ENCODE results near the gene DCX. TPM values are rescaled to one million over a fixed set of nuclear protein-coding genes. Genes with fewer than 3 reads are reported as not detected.

DCX gene
- total RNA-seq, 1 experiment from 2014 or later: 0.13 TPM

- POLR2A ChIA-PET: no interaction called here
- no peak overlapping the region for H3K27ac ChIP-seq (ENCODE audit: low read length)
- no TSS peak for BruUV-seq (replicated peaks)
- intact Hi-C loops (cut with micrococcal nuclease; ENCODE audit: unreplicated experiment) (loop anchor here (10.0 kb wide), 4 partner anchors 179 to 989 kb away; partner anchors contain the start of gene PAK3), in situ Hi-C loops (cut with HindIII; ENCODE audit: low pct_unique_long_range_greater_than_20kb, low sequenced_read_pairs) (no loop called here)
- H3K36me3 ChIP-seq (ENCODE audit: control insufficient read depth, insufficient read depth, low read length): no peaks in the 10 kb centered on the region
- no peaks in the 10 kb centered on the region for H3K9me3 ChIP-seq (ENCODE audit: control insufficient read depth, insufficient read depth, low read depth, low read length)
- no peak for ATAC-seq
- no peaks in the 10 kb centered on the region; the same call in 1 of the 2 replicates for H3K27me3 ChIP-seq (ENCODE audit: control insufficient read depth, insufficient read depth, low read length)
- H3K4me1 ChIP-seq (ENCODE audit: control insufficient read depth, insufficient read depth, low read length): no peaks in the 10 kb centered on the region
- CTCF ChIA-PET: no interaction called here
- DNase-seq (ENCODE audit: low read depth, low spot score): no peak
- TF ChIP-seq POLR2AphosphoS5 (IDR thresholded peaks at IDR 0.05; ENCODE audit: low read depth, low read length) (no peak), SIN3A (IDR thresholded peaks at IDR 0.05; ENCODE audit: borderline replicate concordance, insufficient read depth, low read depth, low read length) (no peak), CTCF (IDR thresholded peaks at IDR 0.05) (no peak), TCF7L2 (IDR thresholded peaks at IDR 0.05; ENCODE audit: low read depth, low read length) (no peak)
- TF ChIP-seq, protein P1, sequence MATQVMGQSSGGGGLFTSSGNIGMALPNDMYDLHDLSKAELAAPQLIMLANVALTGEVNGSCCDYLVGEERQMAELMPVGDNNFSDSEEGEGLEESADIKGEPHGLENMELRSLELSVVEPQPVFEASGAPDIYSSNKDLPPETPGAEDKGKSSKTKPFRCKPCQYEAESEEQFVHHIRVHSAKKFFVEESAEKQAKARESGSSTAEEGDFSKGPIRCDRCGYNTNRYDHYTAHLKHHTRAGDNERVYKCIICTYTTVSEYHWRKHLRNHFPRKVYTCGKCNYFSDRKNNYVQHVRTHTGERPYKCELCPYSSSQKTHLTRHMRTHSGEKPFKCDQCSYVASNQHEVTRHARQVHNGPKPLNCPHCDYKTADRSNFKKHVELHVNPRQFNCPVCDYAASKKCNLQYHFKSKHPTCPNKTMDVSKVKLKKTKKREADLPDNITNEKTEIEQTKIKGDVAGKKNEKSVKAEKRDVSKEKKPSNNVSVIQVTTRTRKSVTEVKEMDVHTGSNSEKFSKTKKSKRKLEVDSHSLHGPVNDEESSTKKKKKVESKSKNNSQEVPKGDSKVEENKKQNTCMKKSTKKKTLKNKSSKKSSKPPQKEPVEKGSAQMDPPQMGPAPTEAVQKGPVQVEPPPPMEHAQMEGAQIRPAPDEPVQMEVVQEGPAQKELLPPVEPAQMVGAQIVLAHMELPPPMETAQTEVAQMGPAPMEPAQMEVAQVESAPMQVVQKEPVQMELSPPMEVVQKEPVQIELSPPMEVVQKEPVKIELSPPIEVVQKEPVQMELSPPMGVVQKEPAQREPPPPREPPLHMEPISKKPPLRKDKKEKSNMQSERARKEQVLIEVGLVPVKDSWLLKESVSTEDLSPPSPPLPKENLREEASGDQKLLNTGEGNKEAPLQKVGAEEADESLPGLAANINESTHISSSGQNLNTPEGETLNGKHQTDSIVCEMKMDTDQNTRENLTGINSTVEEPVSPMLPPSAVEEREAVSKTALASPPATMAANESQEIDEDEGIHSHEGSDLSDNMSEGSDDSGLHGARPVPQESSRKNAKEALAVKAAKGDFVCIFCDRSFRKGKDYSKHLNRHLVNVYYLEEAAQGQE (IDR thresholded peaks at IDR 0.05; ENCODE audit: insufficient read depth in 1 of 2, low read depth in 2 of 2, low read length in 1 of 2): no peak
- H3K4me3 ChIP-seq (ENCODE audit: low read depth in 2 of 2, low read length in 2 of 2): no peak overlapping the region
Observed at GRCh38 chrX:111443946-111444345, 32.0 kb upstream of the DCX start.

- Histone ChIP-seq H3K36me3 (ENCODE audit: control insufficient read depth, insufficient read depth, low read length) (no peaks in the 10 kb centered on the region), H3K4me1 (ENCODE audit: control insufficient read depth, insufficient read depth, low read length) (no peaks in the 10 kb centered on the region), H3K9me3 (ENCODE audit: control insufficient read depth, insufficient read depth, low read depth, low read length) (no peaks in the 10 kb centered on the region), H3K27ac (ENCODE audit: low read length) (no peak overlapping the region), H3K27me3 (ENCODE audit: control insufficient read depth, insufficient read depth, low read length) (no peaks in the 10 kb centered on the region; the same call in 1 of the 2 replicates), H3K4me3 (ENCODE audit: low read depth in 2 of 2, low read length in 2 of 2) (no peak overlapping the region)
- ATAC-seq (no peak), DNase-seq (ENCODE audit: low read depth, low spot score) (no peak)
- in situ Hi-C loops (cut with HindIII; ENCODE audit: low pct_unique_long_range_greater_than_20kb, low sequenced_read_pairs) (no loop called here), intact Hi-C loops (cut with micrococcal nuclease; ENCODE audit: unreplicated experiment) (loop anchor here (10.0 kb wide), 4 partner anchors 178 to 988 kb away; partner anchors contain the start of gene PAK3)
- TF ChIP-seq TCF7L2 (IDR thresholded peaks at IDR 0.05; ENCODE audit: low read depth, low read length) (no peak), SIN3A (IDR thresholded peaks at IDR 0.05; ENCODE audit: borderline replicate concordance, insufficient read depth, low read depth, low read length) (no peak), CTCF (IDR thresholded peaks at IDR 0.05) (no peak), POLR2AphosphoS5 (IDR thresholded peaks at IDR 0.05; ENCODE audit: low read depth, low read length) (no peak)
- TF ChIP-seq, protein P1 (IDR thresholded peaks at IDR 0.05; ENCODE audit: insufficient read depth in 1 of 2, low read depth in 2 of 2, low read length in 1 of 2): no peak
- ChIA-PET CTCF (no interaction called here), POLR2A (no interaction called here)
- BruUV-seq (replicated peaks): no TSS peak
Observed at GRCh38 chrX:111442791-111443190, 30.8 kb upstream of the DCX start.

Data from Panc1 (cell line).